A673 (cell line): ENCODE measurements around the gene SCO2.

Experiments
- CTCF ChIP-seq: fragments of 300-800, 200-600 bp; sonication (generic); conservative IDR thresholded peaks from 2 replicates; pipeline ENCODE4 v1.5.1; 2017; ENCODE audit warnings: low read depth, mild to moderate bottlenecking, antibody characterized with exemption, low read length, moderate library complexity, mixed read lengths
- EZH2 ChIP-seq: fragments of 200-600 bp; sonication (generic); IDR thresholded peaks from 2 replicates; pipeline ENCODE4 v1.6.1; 2017; ENCODE audit warnings: borderline replicate concordance, low read depth, mild to moderate bottlenecking, mixed read lengths, antibody characterized with exemption, low read length; ENCODE audit not compliant: poor library complexity, severe bottlenecking

- TF ChIP-seq CTCF (no peak), EZH2 (no peak)
These were observed 43.0 kb downstream of the SCO2 start for GRCh38 chr22:50482107-50483074.
